BLaER1 (cell line): Measurements from ENCODE around the gene FAM228A.

ENCODE experiments used
- H3K27ac ChIP-seq: shearing (Covaris generic); formaldehyde crosslinking; 2 replicates; pipeline ENCODE4 v1.8.1; 2022
- H3K27me3 ChIP-seq: shearing (Covaris generic); formaldehyde crosslinking; 2 replicates; pipeline ENCODE4 v1.8.1; 2022
- H3K36me3 ChIP-seq: shearing (Covaris generic); formaldehyde crosslinking; 2 replicates; pipeline ENCODE4 v1.8.1; 2022
- H3K4me1 ChIP-seq: shearing (Covaris generic); formaldehyde crosslinking; 2 replicates; pipeline ENCODE4 v1.8.1; 2022
- H3K4me2 ChIP-seq: shearing (Covaris generic); formaldehyde crosslinking; 2 replicates; pipeline ENCODE4 v1.8.1; 2022
- H3K4me3 ChIP-seq: shearing (Covaris generic); formaldehyde crosslinking; 2 replicates; pipeline ENCODE4 v1.8.1; 2022
- H3K9ac ChIP-seq: shearing (Covaris generic); formaldehyde crosslinking; 2 replicates; pipeline ENCODE4 v1.8.1; 2022
- H3K9me3 ChIP-seq: shearing (Covaris generic); formaldehyde crosslinking; 2 replicates; pipeline ENCODE4 v1.8.1; 2022
- H4K20me1 ChIP-seq: shearing (Covaris generic); formaldehyde crosslinking; 2 replicates; pipeline ENCODE4 v1.8.1; 2022
- Cebpa-rat ChIP-seq: shearing (Covaris generic); IDR thresholded peaks from 2 replicates; pipeline ENCODE4 v1.8.1; 2022

The FAM228A gene

DNA sequence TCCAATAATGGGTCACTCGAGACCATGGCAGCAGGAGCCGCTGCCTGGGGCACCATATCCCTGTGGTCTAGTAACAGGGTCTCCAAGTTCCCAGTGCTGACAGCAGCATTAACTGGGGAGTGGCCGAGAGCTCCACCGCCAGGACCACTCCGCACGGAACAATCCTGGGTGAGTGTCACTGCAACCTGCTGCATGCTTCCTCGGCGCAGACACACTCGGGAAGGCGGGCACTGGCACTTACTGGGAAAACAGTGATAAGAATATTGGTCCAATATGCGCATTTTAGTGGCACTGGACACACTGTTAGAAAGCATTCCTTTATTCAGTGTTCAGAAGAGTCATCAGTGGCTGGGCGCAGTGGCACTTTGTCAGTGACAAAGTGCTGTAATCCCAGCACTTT, 29.7 kb downstream of the FAM228A start:
- no peaks in the 10 kb centered on the region for H4K20me1 ChIP-seq
- peaks cover 13% of the 10 kb centered on the region for H3K4me1 ChIP-seq
- H3K4me2 ChIP-seq, result no peak overlapping the region
- H3K9ac ChIP-seq, result no peak overlapping the region
- peaks cover 61% of the 10 kb centered on the region for H3K36me3 ChIP-seq
- no peak overlapping the region for H3K4me3 ChIP-seq
- no peaks in the 10 kb centered on the region for H3K9me3 ChIP-seq
- no peak for TF ChIP-seq Cebpa-rat
- H3K27me3 ChIP-seq, result no peaks in the 10 kb centered on the region
- H3K27ac ChIP-seq, result no peak overlapping the region

DNA sequence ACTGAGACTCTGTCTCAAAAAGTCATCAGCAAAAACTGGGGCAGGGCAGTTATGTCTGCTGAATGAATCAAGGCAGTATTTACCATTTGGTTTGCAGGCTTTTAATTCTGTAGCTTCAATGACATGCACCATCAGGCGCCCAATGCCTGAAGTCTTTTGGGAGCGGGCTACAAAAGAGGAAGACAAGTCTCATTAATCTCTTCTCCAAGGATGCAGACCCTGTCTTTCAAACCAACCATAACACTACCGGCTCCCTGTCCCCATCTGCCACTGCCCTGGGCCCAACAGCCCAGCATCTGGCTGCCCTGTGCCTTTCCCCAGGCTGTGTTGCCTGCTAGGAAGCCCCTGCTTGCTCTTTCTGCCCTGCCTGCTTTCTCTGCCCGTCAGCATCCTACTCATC, 30.3 kb downstream of the FAM228A start:
- no peaks in the 10 kb centered on the region for H3K27me3 ChIP-seq
- H3K4me2 ChIP-seq, result no peak overlapping the region
- H3K36me3 ChIP-seq, result peaks cover 67% of the 10 kb centered on the region
- H3K9ac ChIP-seq, result no peak overlapping the region
- H3K27ac ChIP-seq, result no peak overlapping the region
- no peaks in the 10 kb centered on the region for H4K20me1 ChIP-seq
- no peak for TF ChIP-seq Cebpa-rat
- H3K4me1 ChIP-seq, result peaks cover 13% of the 10 kb centered on the region
- H3K9me3 ChIP-seq, result no peaks in the 10 kb centered on the region
- H3K4me3 ChIP-seq, result no peak overlapping the region

DNA sequence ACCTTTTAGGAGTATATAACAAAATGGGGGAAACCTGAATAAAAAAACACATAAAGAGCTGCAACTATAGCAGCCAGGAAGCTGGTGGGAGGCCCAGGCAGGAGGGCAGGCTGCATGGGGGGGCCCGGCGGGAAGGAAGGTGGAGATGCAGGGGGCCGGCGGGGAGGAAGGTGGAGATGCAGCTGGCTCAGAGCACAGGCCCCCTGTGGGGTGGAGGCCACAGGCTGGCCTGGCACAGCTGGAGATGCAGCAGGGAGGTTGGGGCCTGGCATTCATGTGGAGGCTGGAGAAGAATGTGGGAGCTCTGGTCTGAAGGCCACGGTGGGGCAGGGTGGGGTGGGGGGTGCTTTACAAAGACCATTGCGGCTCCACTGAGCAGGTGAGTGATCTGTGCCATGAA, 31.4 kb downstream of the FAM228A start:
- no peak overlapping the region for H3K9ac ChIP-seq
- no peak overlapping the region for H3K4me3 ChIP-seq
- TF ChIP-seq Cebpa-rat, result no peak
- no peak overlapping the region for H3K4me2 ChIP-seq
- H3K27ac ChIP-seq, result no peak overlapping the region
- peaks cover 75% of the 10 kb centered on the region for H3K36me3 ChIP-seq
- no peaks in the 10 kb centered on the region for H3K9me3 ChIP-seq
- H3K4me1 ChIP-seq, result peaks cover 13% of the 10 kb centered on the region
- H4K20me1 ChIP-seq, result no peaks in the 10 kb centered on the region
- no peaks in the 10 kb centered on the region for H3K27me3 ChIP-seq

DNA sequence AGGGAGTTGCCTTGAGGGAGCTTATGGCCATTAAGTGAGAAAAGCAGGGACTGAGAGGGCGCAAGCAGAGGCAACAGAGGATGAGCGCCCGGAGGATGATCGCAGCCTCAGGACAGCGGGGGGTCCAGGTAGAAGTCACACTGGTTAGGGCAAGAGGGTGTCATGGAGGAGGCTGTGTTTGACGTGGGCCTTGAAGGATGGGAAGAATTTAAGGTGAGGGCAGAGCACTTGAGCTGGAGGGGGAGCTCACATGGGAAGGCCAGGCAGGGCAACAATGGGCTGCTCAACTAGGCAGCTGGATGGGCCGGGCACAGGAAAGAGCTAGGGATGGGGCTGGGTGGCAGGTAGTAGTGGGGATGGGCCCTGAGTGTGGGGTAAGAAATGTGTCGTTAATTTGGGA, 31.9 kb downstream of the FAM228A start:
- Histone ChIP-seq H3K9me3 (no peaks in the 10 kb centered on the region), H3K9ac (no peak overlapping the region), H3K4me1 (peaks cover 13% of the 10 kb centered on the region), H3K27ac (no peak overlapping the region), H3K4me2 (no peak overlapping the region), H3K4me3 (no peak overlapping the region), H3K36me3 (peaks cover 75% of the 10 kb centered on the region), H3K27me3 (no peaks in the 10 kb centered on the region), H4K20me1 (no peaks in the 10 kb centered on the region)
- TF ChIP-seq Cebpa-rat, result no peak

DNA sequence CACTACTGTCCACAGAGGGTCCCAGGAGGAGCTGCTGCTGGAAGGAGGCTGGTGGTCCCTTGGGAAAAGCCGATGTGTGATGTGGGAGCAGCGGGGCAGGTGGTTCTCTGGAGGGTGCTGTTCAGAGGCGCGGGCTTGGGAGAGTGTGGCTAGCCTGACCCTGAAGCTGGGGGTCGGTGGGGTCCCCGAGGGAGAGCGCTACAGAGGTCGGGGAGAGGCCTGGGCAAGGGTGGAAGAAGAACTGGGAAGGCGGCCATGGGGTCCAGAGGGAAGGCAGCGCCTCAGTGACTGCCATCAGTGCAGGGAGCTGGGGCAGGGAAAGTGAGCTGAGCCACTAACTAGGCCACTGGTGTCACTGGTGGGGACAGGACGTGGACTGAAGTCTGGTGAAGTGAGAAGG, 32.5 kb downstream of the FAM228A start:
- no peak for TF ChIP-seq Cebpa-rat
- H3K9me3 ChIP-seq, result no peaks in the 10 kb centered on the region
- peaks cover 78% of the 10 kb centered on the region for H3K36me3 ChIP-seq
- H3K4me3 ChIP-seq, result no peak overlapping the region
- no peaks in the 10 kb centered on the region for H3K27me3 ChIP-seq
- H4K20me1 ChIP-seq, result no peaks in the 10 kb centered on the region
- peak overlapping the region; percentile 16; the same call in 1 of the 2 replicates for H3K27ac ChIP-seq
- H3K9ac ChIP-seq, result no peak overlapping the region
- peak overlapping the region; percentile 25 for H3K4me2 ChIP-seq
- H3K4me1 ChIP-seq, result peaks cover 13% of the 10 kb centered on the region

DNA sequence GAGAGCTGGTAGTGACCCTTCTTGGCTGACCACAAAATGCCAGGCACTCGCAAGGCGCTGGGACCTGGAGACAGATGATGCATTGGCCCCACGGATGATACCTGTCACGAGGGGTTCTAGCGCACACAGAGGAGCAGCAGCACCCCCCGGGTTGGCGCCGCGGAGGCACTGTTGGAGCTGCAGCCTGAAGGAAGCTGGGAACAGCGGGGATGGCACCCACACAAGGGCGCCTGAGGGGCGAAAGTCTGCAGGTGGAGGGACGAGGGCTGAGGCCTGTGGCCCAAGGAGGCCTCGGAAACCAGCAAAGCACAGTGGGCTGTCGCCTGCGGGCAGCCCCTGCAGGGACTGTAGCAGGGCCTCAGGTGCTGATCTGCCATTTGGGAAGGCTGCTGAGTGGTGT, 33.6 kb downstream of the FAM228A start:
- no peaks in the 10 kb centered on the region for H3K27me3 ChIP-seq
- H3K9me3 ChIP-seq, result no peaks in the 10 kb centered on the region
- H3K4me1 ChIP-seq, result peaks cover 13% of the 10 kb centered on the region
- H3K9ac ChIP-seq, result no peak overlapping the region
- H3K4me2 ChIP-seq, result no peak overlapping the region
- H3K4me3 ChIP-seq, result no peak overlapping the region
- H3K27ac ChIP-seq, result no peak overlapping the region
- H4K20me1 ChIP-seq, result no peaks in the 10 kb centered on the region
- H3K36me3 ChIP-seq, result peaks cover 79% of the 10 kb centered on the region
- TF ChIP-seq Cebpa-rat, result no peak

DNA sequence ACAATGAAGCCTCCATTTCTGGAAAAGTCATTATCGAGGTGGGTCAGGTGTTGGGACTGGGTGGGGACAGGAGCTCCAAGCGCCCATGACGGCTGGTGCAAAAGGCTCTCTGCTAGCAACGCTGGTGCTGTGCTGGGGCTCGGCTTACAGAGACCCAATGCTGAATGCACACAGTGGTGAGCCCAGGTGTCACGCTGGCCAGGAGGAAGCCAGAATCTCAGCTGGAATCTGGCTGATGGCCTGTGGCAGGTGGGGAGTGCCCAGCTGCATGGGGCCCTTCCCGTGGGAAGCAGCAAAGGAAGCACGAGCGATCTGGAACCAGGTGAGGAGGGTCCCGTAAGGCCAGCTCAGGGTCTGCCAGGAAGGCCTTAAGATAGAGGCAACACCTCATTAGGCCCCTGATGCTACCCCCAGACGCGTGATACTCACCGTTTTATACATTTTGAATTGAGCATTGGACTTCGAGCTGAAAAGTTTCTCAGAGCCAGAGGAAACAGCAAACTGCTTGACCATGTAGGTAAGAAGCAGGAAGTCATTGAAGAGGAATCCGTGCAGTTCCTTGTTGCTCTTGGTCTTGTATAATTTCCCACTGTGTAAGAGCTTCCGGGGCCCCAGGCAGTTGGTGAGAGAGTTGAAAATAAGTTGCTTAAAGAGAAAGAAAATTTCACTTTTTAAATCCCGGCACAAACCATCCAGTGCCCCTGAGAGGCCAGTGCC, 34.7 kb downstream of the FAM228A start:
- no peaks in the 10 kb centered on the region for H3K27me3 ChIP-seq
- H3K4me2 ChIP-seq, result no peak overlapping the region
- no peak overlapping the region for H3K27ac ChIP-seq
- no peak for TF ChIP-seq Cebpa-rat
- no peak overlapping the region for H3K4me3 ChIP-seq
- no peaks in the 10 kb centered on the region for H4K20me1 ChIP-seq
- no peak overlapping the region for H3K9ac ChIP-seq
- H3K36me3 ChIP-seq, result peaks cover 73% of the 10 kb centered on the region
- H3K4me1 ChIP-seq, result peaks cover 13% of the 10 kb centered on the region
- H3K9me3 ChIP-seq, result no peaks in the 10 kb centered on the region

DNA sequence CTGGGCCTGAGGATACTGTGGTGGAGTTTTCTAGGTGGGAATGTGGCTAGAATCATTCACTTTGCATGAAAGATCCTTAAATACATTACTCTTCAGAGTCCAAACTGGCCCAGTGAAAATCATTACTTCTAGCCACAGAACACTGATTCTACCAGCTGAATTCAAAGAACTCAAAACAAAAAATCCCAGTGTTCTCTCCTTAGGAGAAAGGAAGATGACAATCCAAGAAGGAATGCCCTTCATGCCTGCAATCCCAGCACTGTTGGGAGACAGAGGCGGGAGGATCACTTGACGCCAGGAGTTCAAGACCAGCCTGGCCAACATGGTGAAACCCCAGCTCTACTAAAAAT, 35.2 kb downstream of the FAM228A start:
- H3K4me3 ChIP-seq, result no peak overlapping the region
- peaks cover 69% of the 10 kb centered on the region for H3K36me3 ChIP-seq
- H3K27me3 ChIP-seq, result no peaks in the 10 kb centered on the region
- H3K4me1 ChIP-seq, result peaks cover 13% of the 10 kb centered on the region
- no peak overlapping the region for H3K27ac ChIP-seq
- H4K20me1 ChIP-seq, result no peaks in the 10 kb centered on the region
- no peak overlapping the region for H3K4me2 ChIP-seq
- no peak overlapping the region for H3K9ac ChIP-seq
- H3K9me3 ChIP-seq, result no peaks in the 10 kb centered on the region
- no peak for TF ChIP-seq Cebpa-rat

DNA sequence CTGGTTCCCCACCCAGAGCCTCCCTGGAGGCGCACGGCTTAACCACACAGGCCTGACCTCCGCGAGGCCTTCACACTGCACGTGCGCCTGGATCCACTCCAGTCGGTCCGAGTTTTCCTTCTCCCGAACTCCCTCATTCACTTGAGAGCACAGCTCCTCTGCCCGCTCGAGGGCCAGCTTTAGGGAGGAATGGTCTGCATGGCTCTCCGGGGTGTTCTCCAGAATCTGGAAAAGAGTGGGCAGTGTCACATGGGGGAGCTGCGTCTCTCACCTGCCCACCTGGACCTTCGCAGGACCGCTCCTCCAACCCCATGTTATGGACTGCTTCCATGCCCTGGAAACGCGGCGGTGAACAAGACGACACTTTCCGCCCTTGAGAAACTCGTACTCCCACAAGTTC, 35.9 kb downstream of the FAM228A start:
- H3K9me3 ChIP-seq, result no peaks in the 10 kb centered on the region
- H3K36me3 ChIP-seq, result peaks cover 69% of the 10 kb centered on the region
- peaks cover 13% of the 10 kb centered on the region for H3K4me1 ChIP-seq
- no peak overlapping the region for H3K27ac ChIP-seq
- H3K27me3 ChIP-seq, result no peaks in the 10 kb centered on the region
- H4K20me1 ChIP-seq, result no peaks in the 10 kb centered on the region
- TF ChIP-seq Cebpa-rat, result no peak
- no peak overlapping the region for H3K9ac ChIP-seq
- no peak overlapping the region for H3K4me2 ChIP-seq
- no peak overlapping the region for H3K4me3 ChIP-seq

DNA sequence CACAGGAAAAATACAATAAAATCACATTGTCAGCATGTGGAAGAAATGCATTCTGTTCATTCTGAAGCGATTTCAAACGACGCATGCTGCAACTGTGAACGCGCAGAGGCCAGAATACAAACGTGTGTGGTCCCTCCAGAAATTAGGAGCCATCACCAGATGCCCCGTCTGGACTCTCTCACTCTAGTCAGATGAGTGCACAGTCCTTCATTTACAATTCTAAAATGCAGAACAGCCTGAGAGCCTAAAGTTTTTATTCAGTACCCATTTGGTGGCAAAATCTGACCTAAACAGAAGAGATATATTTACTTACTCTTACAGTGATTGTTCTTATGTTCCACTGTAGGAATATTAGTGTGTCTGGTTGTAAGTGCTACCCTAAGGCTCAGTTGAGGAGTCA, 36.6 kb downstream of the FAM228A start:
- H3K4me2 ChIP-seq, result no peak overlapping the region
- H4K20me1 ChIP-seq, result no peaks in the 10 kb centered on the region
- no peak overlapping the region for H3K4me3 ChIP-seq
- no peak for TF ChIP-seq Cebpa-rat
- H3K9ac ChIP-seq, result no peak overlapping the region
- peaks cover 13% of the 10 kb centered on the region for H3K4me1 ChIP-seq
- H3K36me3 ChIP-seq, result peaks cover 74% of the 10 kb centered on the region
- H3K27me3 ChIP-seq, result no peaks in the 10 kb centered on the region
- H3K9me3 ChIP-seq, result no peaks in the 10 kb centered on the region
- H3K27ac ChIP-seq, result no peak overlapping the region

DNA sequence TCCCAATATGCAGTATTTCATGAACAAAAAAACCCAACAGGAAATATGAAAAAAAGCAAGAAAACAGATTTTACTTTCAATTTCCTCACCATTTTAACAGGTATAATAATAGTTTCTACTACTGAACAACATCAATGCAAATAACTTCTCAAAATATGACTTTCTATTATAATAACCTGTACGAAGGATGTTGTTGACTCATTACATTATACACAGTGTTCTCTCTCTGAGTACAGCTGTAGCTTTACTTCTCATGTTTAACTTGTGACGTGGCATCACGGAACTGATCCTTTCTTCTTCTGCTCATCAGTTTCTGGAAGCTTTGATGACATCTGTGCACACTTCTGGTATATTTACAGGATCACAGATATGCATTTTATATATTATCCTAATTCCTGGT, 40.0 kb downstream of the FAM228A start:
- Histone ChIP-seq H3K4me3 (no peak overlapping the region), H3K4me2 (no peak overlapping the region), H3K9ac (no peak overlapping the region), H3K27ac (no peak overlapping the region), H4K20me1 (no peaks in the 10 kb centered on the region), H3K4me1 (no peaks in the 10 kb centered on the region), H3K36me3 (peaks cover 82% of the 10 kb centered on the region), H3K27me3 (no peaks in the 10 kb centered on the region), H3K9me3 (no peaks in the 10 kb centered on the region)
- TF ChIP-seq Cebpa-rat, result no peak
